ENCODE measurements around the gene C17orf58. TPM values are rescaled to one million over a fixed set of nuclear protein-coding genes. Genes with fewer than 3 reads are reported as not detected.

The C17orf58 gene
- total RNA-seq, 4 donors from 2014 or later = 4.3 to 22.9 (median 9.6) TPM

- DNase-seq (ENCODE audit: low spot score) (no peak), ATAC-seq (ENCODE audit: low FRiP score) (no peak)
- no peak for TF ChIP-seq CTCF (IDR thresholded peaks at IDR 0.05)
These were observed 20.6 kb upstream of the C17orf58 start for GRCh38 chr17:68016838-68017237.

GRCh38 chr17:68015081-68015723, 18.9 kb upstream of the C17orf58 start:
- ATAC-seq (ENCODE audit: low FRiP score) (no peak), DNase-seq (ENCODE audit: low spot score) (no peak)

GRCh38 chr17:68013385-68013784, 17.1 kb upstream of the C17orf58 start:
- no peak for TF ChIP-seq CTCF (IDR thresholded peaks at IDR 0.05)
- ATAC-seq (ENCODE audit: low FRiP score) (no peak), DNase-seq (ENCODE audit: low spot score) (no peak)

More at GRCh38 chr17:68015081-68015723, 18.9 kb upstream of the C17orf58 start:
- TF ChIP-seq CTCF (IDR thresholded peaks at IDR 0.05) = no peak

- no peak for ATAC-seq (ENCODE audit: low FRiP score)
These were observed 15.0 kb upstream of the C17orf58 start for GRCh38 chr17:68011199-68011665.

GRCh38 chr17:68006797-68007196, 10.5 kb upstream of the C17orf58 start:
- no peak for TF ChIP-seq CTCF (IDR thresholded peaks at IDR 0.05)
- ATAC-seq (ENCODE audit: low FRiP score) (peak; percentile 48), DNase-seq (ENCODE audit: low spot score) (no peak)

More at GRCh38 chr17:68011199-68011665, 15.0 kb upstream of the C17orf58 start:
- no peak for TF ChIP-seq CTCF (IDR thresholded peaks at IDR 0.05)
- peak; percentile 41 for DNase-seq (ENCODE audit: low spot score)

- no peak for ATAC-seq (ENCODE audit: low FRiP score)
- no peak for DNase-seq (ENCODE audit: low spot score)
- no peak for TF ChIP-seq CTCF (IDR thresholded peaks at IDR 0.05)
These were observed 7.9 kb upstream of the C17orf58 start for GRCh38 chr17:68004201-68004600.

GRCh38 chr17:67999291-67999911, 3.1 kb upstream of the C17orf58 start:
- DNase-seq (ENCODE audit: low spot score) (no peak), ATAC-seq (ENCODE audit: low FRiP score) (no peak)
- no peak for TF ChIP-seq CTCF (IDR thresholded peaks at IDR 0.05)
